H1 (cell line): ENCODE measurements around the gene LCN15. TPM values are rescaled to one million over a fixed set of nuclear protein-coding genes. Genes with fewer than 3 reads are reported as not detected.

Experiments used
- CHD7 ChIP-seq: fragments of 300-600 bp; sonication (generic); IDR thresholded peaks from 2 replicates; pipeline ENCODE4 v1.7.1; 2012; ENCODE audit warnings: low read length, moderate library complexity, mild to moderate bottlenecking, inconsistent platforms; ENCODE audit not compliant: insufficient replicate concordance
- E2F6 ChIP-seq: IDR thresholded peaks from 2 replicates; pipeline ENCODE4 v1.6.1; 2012; ENCODE audit warnings: inconsistent platforms
- HDAC6 ChIP-seq: IDR thresholded peaks from one replicate; pipeline ENCODE4 v1.7.1; 2012; ENCODE audit warnings: low read depth, mild to moderate bottlenecking, inconsistent platforms, low read length, moderate library complexity
- SP2 ChIP-seq: IDR thresholded peaks from 2 replicates; pipeline ENCODE4 v1.6.1; 2012; ENCODE audit warnings: mild to moderate bottlenecking, low read length, inconsistent platforms
- SUZ12 ChIP-seq: fragments of 200-600 bp; sonication (generic); IDR thresholded peaks from 2 replicates; pipeline ENCODE4 v1.6.1; 2012; ENCODE audit warnings: mild to moderate bottlenecking, inconsistent platforms, low read length, moderate library complexity, mixed read lengths
- TBP ChIP-seq: IDR thresholded peaks from 2 replicates; pipeline ENCODE4 v1.6.1; 2011; ENCODE audit warnings: low read depth, low read length, improper control_type of control experiment
- polyA plus RNA-seq, 7 experiments: library from polyadenylated mRNA; depleted of rRNA in 3 of 7; stranded (reverse) in 5 of 7; unstranded in 2 of 7; fragments of >200 nt in 5 of 7; fragments of 200-250 nt in 2 of 7; gene quantifications; 1 replicate in 5 of 7; 2 replicates in 1 of 7; 4 replicates in 1 of 7; pipeline versions ENCODE4 v1.2.1 to v1.2.3, GENCODE V29; 2011 to 2013; ENCODE audit warnings: missing spikeins in 2 of 7, mixed read lengths in 2 of 7
- total RNA-seq: library from RNA; stranded (reverse); fragmentation: NEBNext Ultra II Directional; extraction: Animal tissue kit (Norgen Biotek cat#: 25700); gene quantifications from 2 replicates; pipeline ENCODE4 v1.2.1, GENCODE V29; 2021

The LCN15 gene
- total and polyA plus RNA-seq, 2 of the 8 experiments (the other 6 are each of a cell fraction or from before 2014, with no cell fraction given): 0.08 to 0.47 TPM

GRCh38 chr9:136756836-136757235, 7.5 kb downstream of the LCN15 start (continued):
- no peak for TF ChIP-seq CHD7
- TF ChIP-seq SP2: no peak
- no peak for TF ChIP-seq HDAC6
- TF ChIP-seq E2F6: no peak
- TF ChIP-seq SUZ12: no peak
- TF ChIP-seq TBP: no peak
